OCI-LY1 (cell line): ENCODE data around the gene EI24.

Experiments used
- CTCF ChIP-seq: fragments of 200-600 bp; sonication (generic), shearing (Covaris generic); IDR thresholded peaks from 2 replicates; pipeline ENCODE4 v1.5.1; 2017; ENCODE audit warnings: mild to moderate bottlenecking, antibody characterized with exemption, low read length, moderate library complexity, mixed read lengths
- EZH2 ChIP-seq: fragments of 200-600 bp; sonication (generic), shearing (Covaris generic); IDR thresholded peaks from 2 replicates; pipeline ENCODE4 v1.8.0; 2017; ENCODE audit warnings: borderline replicate concordance, mixed run types, mild to moderate bottlenecking, antibody characterized with exemption, low read length, moderate library complexity, mixed read lengths

- TF ChIP-seq CTCF, result no peak
- TF ChIP-seq EZH2, result no peak
Measured at GRCh38 chr11:125532668-125533067, 36.6 kb upstream of the EI24 start.
